SK-N-SH treated with all-trans-retinoic acid at 6 μM for 48 hours (cell line): ENCODE data around the gene CXCR5.

Source experiments
- ARNTL ChIP-seq: fragments of 450-650 bp; formaldehyde crosslinking; IDR thresholded peaks from 2 replicates; pipeline ENCODE4 v1.5.0; 2020; ENCODE audit warnings: low read depth, mild to moderate bottlenecking, moderate library complexity, borderline replicate concordance
- CREB5 ChIP-seq: fragments of 250-450 bp; sonication (Bioruptor Pico); IDR thresholded peaks from 2 replicates; pipeline ENCODE4 v1.5.1; 2020; ENCODE audit warnings: low read depth, mild to moderate bottlenecking, moderate library complexity
- ISL1 ChIP-seq: fragments of 250-450 bp; sonication (Bioruptor Pico); IDR thresholded peaks from 2 replicates; pipeline ENCODE4 v2.1.2; 2022; ENCODE audit warnings: mild to moderate bottlenecking, moderate library complexity
- POU6F1 ChIP-seq: fragments of 250-450 bp; sonication (Bioruptor Pico); IDR thresholded peaks from 2 replicates; pipeline ENCODE4 v1.8.0; 2021; ENCODE audit warnings: low read depth, mild to moderate bottlenecking, moderate library complexity, borderline replicate concordance
- RARB ChIP-seq: fragments of 250-450 bp; sonication (Bioruptor Pico); IDR thresholded peaks from 2 replicates; pipeline ENCODE4 v1.8.0; 2021; ENCODE audit warnings: mild to moderate bottlenecking, moderate library complexity
- ZC3H10 ChIP-seq: fragments of 250-450 bp; sonication (Bioruptor Pico); IDR thresholded peaks from 2 replicates; pipeline ENCODE4 v1.5.1; 2021; ENCODE audit warnings: mild to moderate bottlenecking, moderate library complexity

GRCh38 chr11:118899706-118900360, 16.1 kb downstream of the CXCR5 start:
- TF ChIP-seq ZC3H10 (no peak), ISL1 (CRISPR knock-in tag) (no peak), CREB5 (CRISPR knock-in tag) (no peak), RARB (CRISPR knock-in tag) (no peak), ARNTL (CRISPR knock-in tag) (no peak), POU6F1 (CRISPR knock-in tag) (no peak)
